K562 (cell line): ENCODE results near the gene HAND2. TPM values are rescaled to one million over a fixed set of nuclear protein-coding genes. Genes with fewer than 3 reads are reported as not detected.
A peak's percentile ranks its signal among the peaks of the same experiment; 100 is the strongest.

Source experiments
- ATAC-seq: fragments of 200-7000 bp; cut with Tn5 transposase; 3 replicates; pipeline ENCODE4 v1.9.1; 2020; ENCODE audit warnings: moderate library complexity
- BruUV-seq: library from RNA; stranded (reverse); fragments of 400-500 nt; replicated peaks from 2 replicates; lab custom pipeline; 2021; lab: Mats Ljungman, UMichigan
- CTCF ChIA-PET: fragments of 300-600 bp; formaldehyde crosslinking; extraction: SDS; loops from one replicate; lab custom pipeline; 2021; ENCODE audit warnings: low intra/inter-chr PET ratio; lab: Yijun Ruan, JAX
- POLR2A ChIA-PET: fragments of 300-600, 350-650 bp; sonication (Branson Sonifier 250); formaldehyde crosslinking; extraction: SDS; loops from one replicate; lab custom pipeline; 2021; ENCODE audit warnings: antibody characterized with exemption, inconsistent platforms; lab: Yijun Ruan, JAX
- DNase-seq, 4 experiments: peaks; one replicate each; pipeline versions ENCODE4 v3.0.0 to v3.0.0-alpha.2; 2011 to 2018; ENCODE audit warnings: low spot score in 3 of 4, mixed read lengths in 3 of 4; ENCODE audit errors: extremely low read depth in 1 of 4
- FAIRE-seq: peaks from 2 replicates; lab custom pipeline; 2011; peaks lifted over from hg19 to GRCh38; lab: Jason Lieb, UNC
- H2AFZ ChIP-seq: 2 replicates; pipeline ENCODE4 v1.6.0; 2011; ENCODE audit warnings: low read depth, low read length, control low read depth, inconsistent platforms
- H3K27ac ChIP-seq: fragments of 200-600 bp; 3 replicates; pipeline ENCODE4 v1.8.0; 2011; ENCODE audit warnings: low read depth, mild to moderate bottlenecking, control low read depth, inconsistent platforms, low read length, moderate library complexity, mixed read lengths; ENCODE audit errors: extremely low read depth
- H3K27me3 ChIP-seq, 2 experiments: fragments of 300-600 bp in 1 of 2; 2 replicates in 1 of 2; 3 replicates in 1 of 2; pipeline versions ENCODE4 v1.6.0 to v1.8.0; 2011; ENCODE audit warnings: inconsistent platforms in 2 of 2, low read length in 2 of 2, mild to moderate bottlenecking in 1 of 2, mixed read lengths in 1 of 2, moderate library complexity in 1 of 2; ENCODE audit not compliant: control insufficient read depth in 2 of 2, insufficient read depth in 2 of 2
- H3K36me3 ChIP-seq: fragments of 300-600 bp; 3 replicates; pipeline ENCODE4 v1.8.0; 2011; ENCODE audit warnings: mild to moderate bottlenecking, low read length, inconsistent platforms; ENCODE audit not compliant: control insufficient read depth, insufficient read depth
- H3K4me1 ChIP-seq, 2 experiments: fragments of 200-600 bp in 1 of 2; replicated peaks in 1 of 2; 2 replicates in 1 of 2; 3 replicates in 1 of 2; pipeline versions ENCODE4 v1.5.1 to v1.8.0; 2011; ENCODE audit warnings: inconsistent platforms in 2 of 2, low read length in 2 of 2, mild to moderate bottlenecking in 1 of 2, mixed read lengths in 1 of 2, moderate library complexity in 1 of 2; ENCODE audit not compliant: control insufficient read depth in 2 of 2, insufficient read depth in 2 of 2
- H3K4me2 ChIP-seq: 2 replicates; pipeline ENCODE4 v1.6.1; 2011; ENCODE audit warnings: low read length, control low read depth, inconsistent platforms, mixed read lengths; ENCODE audit not compliant: insufficient read depth
- H3K4me3 ChIP-seq: fragments of 200-600 bp; sonication (generic), shearing (Covaris generic); 2 replicates; pipeline ENCODE4 v1.5.1; 2016; ENCODE audit warnings: control low read depth, inconsistent platforms
- H3K79me2 ChIP-seq: fragments of 200-600 bp; 3 replicates; pipeline ENCODE4 v1.8.0; 2011; ENCODE audit warnings: low read length, inconsistent platforms; ENCODE audit not compliant: control insufficient read depth, insufficient read depth
- H3K9ac ChIP-seq, 2 experiments: 2 replicates each; pipeline versions ENCODE4 v1.6.0 to v1.6.1; 2011; ENCODE audit warnings: low read depth in 2 of 2, low read length in 2 of 2, control low read depth in 1 of 2, inconsistent platforms in 1 of 2, mild to moderate bottlenecking in 1 of 2, mixed read lengths in 1 of 2; ENCODE audit not compliant: insufficient read depth in 1 of 2
- H3K9me1 ChIP-seq: one replicate; pipeline ENCODE4 v1.6.0; 2011; ENCODE audit warnings: inconsistent platforms, mild to moderate bottlenecking, low read length, moderate library complexity; ENCODE audit not compliant: control insufficient read depth, insufficient read depth
- H3K9me3 ChIP-seq: replicated peaks from 2 replicates; pipeline ENCODE4 v1.5.1; 2011; ENCODE audit warnings: low read depth, low read length, inconsistent platforms; ENCODE audit not compliant: control insufficient read depth, insufficient read depth
- H4K20me1 ChIP-seq: replicated peaks from 2 replicates; pipeline ENCODE4 v1.6.1; 2011; ENCODE audit warnings: low read length, inconsistent platforms, mixed read lengths; ENCODE audit not compliant: control insufficient read depth, insufficient read depth
- CREM ChIP-seq: IDR thresholded peaks from 2 replicates; pipeline ENCODE4 v1.6.1; 2014; ENCODE audit warnings: antibody characterized with exemption, low read depth
- ESRRB ChIP-seq: fragments of 250-450 bp; sonication (Bioruptor Pico); IDR thresholded peaks from 2 replicates; pipeline ENCODE4 v1.5.0; 2020; ENCODE audit warnings: mild to moderate bottlenecking, moderate library complexity, borderline replicate concordance
- GTF2E2 ChIP-seq: fragments of 200-800 bp; sonication (Bioruptor generic); IDR thresholded peaks from 2 replicates; pipeline ENCODE4 v1.6.1; 2016; ENCODE audit warnings: missing genetic modification characterization, missing compliant biosample characterization
- L3MBTL2 ChIP-seq: fragments of 450-650 bp; IDR thresholded peaks from 2 replicates; pipeline ENCODE4 v1.6.1; 2016; ENCODE audit warnings: mild to moderate bottlenecking, moderate library complexity
- PRPF4 ChIP-seq: fragments of 200-400 bp; formaldehyde crosslinking; IDR thresholded peaks from one replicate; pipeline ENCODE4 v1.6.1; 2017; ENCODE audit warnings: low read length, low read depth, mild to moderate bottlenecking; ENCODE audit not compliant: insufficient read depth, poor library complexity, severe bottlenecking
- TRIM28 ChIP-seq: fragments of 450-650 bp; IDR thresholded peaks from 2 replicates; pipeline ENCODE4 v1.6.1; 2017
- ZC3H8 ChIP-seq: fragments of 450-650 bp; IDR thresholded peaks from 2 replicates; pipeline ENCODE4 v1.6.1; 2017
- WGBS: fragments of 100-300 bp; shearing (Covaris generic); methylation state at CpG from one replicate; pipeline ENCODE4 v1.1.6; 2016; ENCODE audit warnings: low coverage, mixed read lengths; ENCODE audit not compliant: insufficient coverage; ENCODE audit errors: missing lambda C conversion rate; 5-methylcytosine and 5-hydroxymethylcytosine counted together
- in situ Hi-C: fragments of 300-500 bp; cut with MboI; formaldehyde crosslinking; loops from 4 replicates; pipeline ENCODE4 v1.15.0; 2018; ENCODE audit warnings: inconsistent platforms, mixed read lengths
- intact Hi-C: fragments of 100-400 bp; cut with micrococcal nuclease; formaldehyde crosslinking; loops from 2 replicates; pipeline ENCODE4 v1.14.2; 2022
- polyA plus RNA-seq, 8 experiments: library from polyadenylated mRNA; depleted of rRNA in 4 of 8; stranded (reverse) in 5 of 8; unstranded in 3 of 8; fragments of >200 nt; fragmentation: Nextera tagmentation in 2 of 8; fragmentation: Illumina TruSeq in 1 of 8; extraction: Ambion mirVana in 2 of 8; extraction: Trizol in 1 of 8; gene quantifications; 2 replicates each; pipeline versions ENCODE4 v1.2.1 to v1.2.3, GENCODE V29; 2011 to 2014; ENCODE audit warnings: inconsistent platforms in 1 of 8, missing spikeins in 1 of 8
- total RNA-seq, 7 experiments: library from RNA; depleted of rRNA in 6 of 7; stranded (reverse); fragments of >200 nt in 6 of 7; fragmentation: Illumina TruSeq in 2 of 7; extraction: Trizol in 2 of 7; gene quantifications; 2 replicates each; pipeline versions ENCODE4 v1.2.1 to v1.2.3, GENCODE V29; 2011 to 2021; ENCODE audit warnings: low replicate concordance in 1 of 7
- TF ChIP-seq, protein P1 (sequence below): fragments of 250-450 bp; sonication (Bioruptor Pico); IDR thresholded peaks from 2 replicates; pipeline ENCODE4 v1.9.0; 2021; ENCODE audit warnings: mild to moderate bottlenecking
- TF ChIP-seq, protein P2 (sequence below): sonication (generic); formaldehyde crosslinking; IDR thresholded peaks from 2 replicates; pipeline ENCODE4 v1.8.1; 2023; ENCODE audit warnings: mild to moderate bottlenecking, missing genetic modification reagents
- TF ChIP-seq, protein P3 (sequence below), 2 experiments: fragments of 250-450 bp in 1 of 2; fragments of 450-650 bp in 1 of 2; sonication (Bioruptor Pico) in 1 of 2; IDR thresholded peaks; 2 replicates each; pipeline versions ENCODE4 v1.6.1 to v1.8.0; 2016 to 2021; ENCODE audit warnings: mild to moderate bottlenecking in 2 of 2, moderate library complexity in 2 of 2, missing compliant biosample characterization in 1 of 2, missing genetic modification characterization in 1 of 2

HAND2 gene
- total and polyA plus RNA-seq, 9 of the 15 experiments (the other 6 are each of a cell fraction or from before 2014, with no cell fraction given) = 1.7 to 12.8 (median 4.9) TPM

GRCh38 chr4:173571620-173572019 lies 41.6 kb upstream of the HAND2 start:
- H3K4me1 ChIP-seq = no peaks in the 10 kb centered on the region
- intact Hi-C loops (no loop called here), in situ Hi-C loops (no loop called here)
- POLR2A ChIA-PET = interaction anchor here (0.5 kb wide), 1 partner anchor 238 kb away, joined by 3 read pairs; no protein-coding TSS in a partner anchor
- no peaks in the 10 kb centered on the region for H3K36me3 ChIP-seq
- FAIRE-seq (peak; percentile 26), DNase-seq (no peak), ATAC-seq (no peak)
- no peaks in the 10 kb centered on the region for H3K9me1 ChIP-seq
- H4K20me1 ChIP-seq = no peaks in the 10 kb centered on the region
- no peak overlapping the region for H3K4me3 ChIP-seq
- no peaks in the 10 kb centered on the region for H3K9me3 ChIP-seq
- H3K79me2 ChIP-seq = no peaks in the 10 kb centered on the region
- H3K9ac ChIP-seq = no peak overlapping the region
- H3K4me2 ChIP-seq = no peak overlapping the region
- no peak overlapping the region for H3K27ac ChIP-seq
- H2AFZ ChIP-seq = 0 out of 2 replicates have a peak overlapping the region, but pooled peaks have one; percentile 30
- H3K27me3 ChIP-seq = no peaks in the 10 kb centered on the region
- BruUV-seq = no TSS peak
- CTCF ChIA-PET = no interaction called here
- WGBS = 14% methylated on average over 2 of the region's 2 CpGs
- TF ChIP-seq, protein P1, sequence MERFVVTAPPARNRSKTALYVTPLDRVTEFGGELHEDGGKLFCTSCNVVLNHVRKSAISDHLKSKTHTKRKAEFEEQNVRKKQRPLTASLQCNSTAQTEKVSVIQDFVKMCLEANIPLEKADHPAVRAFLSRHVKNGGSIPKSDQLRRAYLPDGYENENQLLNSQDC (CRISPR knock-in tag) = no peak
- TF ChIP-seq GTF2E2 (tag) (no peak), PRPF4 (no peak)

DNA sequence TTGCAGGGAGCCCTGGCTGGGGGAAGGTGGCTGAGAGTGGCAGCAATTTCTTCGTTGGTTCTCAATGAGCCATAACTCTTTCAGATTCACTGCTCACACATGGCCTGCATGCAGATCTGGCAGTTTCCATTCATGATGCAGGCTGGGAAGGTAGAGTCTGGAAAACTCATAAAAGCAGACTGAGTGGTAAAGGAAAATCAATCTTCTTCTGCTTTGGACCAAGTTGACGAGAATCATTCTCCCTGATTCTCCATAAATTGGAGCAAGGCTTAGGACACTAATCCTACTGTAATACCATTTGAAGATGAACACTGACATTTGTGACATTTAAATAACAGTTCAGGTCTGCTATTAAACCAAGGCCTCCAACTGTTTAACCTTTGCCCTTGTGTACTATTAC lies 35.3 kb upstream of the HAND2 start:
- Histone ChIP-seq H3K79me2 (no peaks in the 10 kb centered on the region), H2AFZ (no peak overlapping the region), H3K4me3 (no peak overlapping the region), H3K27me3 (no peaks in the 10 kb centered on the region), H3K9ac (no peak overlapping the region), H3K9me3 (no peaks in the 10 kb centered on the region), H4K20me1 (no peaks in the 10 kb centered on the region), H3K36me3 (no peaks in the 10 kb centered on the region), H3K4me2 (no peak overlapping the region), H3K4me1 (no peaks in the 10 kb centered on the region), H3K9me1 (no peaks in the 10 kb centered on the region), H3K27ac (no peak overlapping the region)
- no TSS peak for BruUV-seq
- TF ChIP-seq ESRRB (CRISPR knock-in tag) (no peak), CREM (no peak), TRIM28 (no peak), L3MBTL2 (no peak), ZC3H8 (no peak)
- TF ChIP-seq, protein P2, sequence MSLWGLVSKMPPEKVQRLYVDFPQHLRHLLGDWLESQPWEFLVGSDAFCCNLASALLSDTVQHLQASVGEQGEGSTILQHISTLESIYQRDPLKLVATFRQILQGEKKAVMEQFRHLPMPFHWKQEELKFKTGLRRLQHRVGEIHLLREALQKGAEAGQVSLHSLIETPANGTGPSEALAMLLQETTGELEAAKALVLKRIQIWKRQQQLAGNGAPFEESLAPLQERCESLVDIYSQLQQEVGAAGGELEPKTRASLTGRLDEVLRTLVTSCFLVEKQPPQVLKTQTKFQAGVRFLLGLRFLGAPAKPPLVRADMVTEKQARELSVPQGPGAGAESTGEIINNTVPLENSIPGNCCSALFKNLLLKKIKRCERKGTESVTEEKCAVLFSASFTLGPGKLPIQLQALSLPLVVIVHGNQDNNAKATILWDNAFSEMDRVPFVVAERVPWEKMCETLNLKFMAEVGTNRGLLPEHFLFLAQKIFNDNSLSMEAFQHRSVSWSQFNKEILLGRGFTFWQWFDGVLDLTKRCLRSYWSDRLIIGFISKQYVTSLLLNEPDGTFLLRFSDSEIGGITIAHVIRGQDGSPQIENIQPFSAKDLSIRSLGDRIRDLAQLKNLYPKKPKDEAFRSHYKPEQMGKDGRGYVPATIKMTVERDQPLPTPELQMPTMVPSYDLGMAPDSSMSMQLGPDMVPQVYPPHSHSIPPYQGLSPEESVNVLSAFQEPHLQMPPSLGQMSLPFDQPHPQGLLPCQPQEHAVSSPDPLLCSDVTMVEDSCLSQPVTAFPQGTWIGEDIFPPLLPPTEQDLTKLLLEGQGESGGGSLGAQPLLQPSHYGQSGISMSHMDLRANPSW = no peak
- TF ChIP-seq, protein P3, sequence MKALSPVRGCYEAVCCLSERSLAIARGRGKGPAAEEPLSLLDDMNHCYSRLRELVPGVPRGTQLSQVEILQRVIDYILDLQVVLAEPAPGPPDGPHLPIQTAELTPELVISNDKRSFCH (CRISPR knock-in tag; IDR thresholded peaks at IDR 0.05) = no peak
- TF ChIP-seq, protein P3 (tag; IDR thresholded peaks at IDR 0.05) = no peak
- DNase-seq (no peak), ATAC-seq (no peak), FAIRE-seq (no peak)
- ChIA-PET POLR2A (no interaction called here), CTCF (no interaction called here)
- in situ Hi-C loops = no loop called here
- WGBS = 24% methylated on average over 2 of the region's 2 CpGs
- intact Hi-C loops = no loop called here
